ENCODE data around the gene ARIH2. TPM values are rescaled to one million over a fixed set of nuclear protein-coding genes. Genes with fewer than 3 reads are reported as not detected.

ARIH2 gene
- total RNA-seq, 4 donors from 2014 or later = 118 to 176 (median 143) TPM

DNA sequence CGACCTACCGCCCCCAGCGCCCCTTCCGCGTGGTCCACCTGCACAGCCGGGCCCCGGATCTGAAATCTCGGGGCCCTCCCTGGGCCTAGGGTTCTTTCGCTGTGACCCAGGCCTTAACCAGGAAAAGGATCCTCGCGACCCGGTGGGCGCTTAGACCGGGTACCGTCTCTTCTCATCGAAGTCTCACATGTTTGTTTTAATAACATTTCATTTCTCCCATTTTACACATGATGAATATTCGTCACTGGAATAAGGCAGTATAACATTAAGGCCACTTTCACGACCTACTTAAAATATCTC is 100.0 kb downstream of the ARIH2 start:
- Histone ChIP-seq H3K4me3 (peak overlapping the region; percentile 88 to 96 (median 90)), H3K9me3 (no peaks in the 10 kb centered on the region), H3K27ac (peak overlapping the region; percentile 78 to 87 (median 82)), H3K36me3 (peaks cover 0 to 34% of the 10 kb centered on the region in 2 donors), H3K27me3 (no peaks in the 10 kb centered on the region), H3K4me1 (peaks cover 36 to 47% of the 10 kb centered on the region in 2 donors)
- intact Hi-C loops (cut with DNase I; ENCODE audit: low total_unique reads) = no loop called here
- in situ Hi-C loops (cut with MboI; ENCODE audit: low sequenced_read_pairs in 4 of 4) = no loop called here
- DNase-seq (no peak), ATAC-seq (no peak)
- TF ChIP-seq POLR2A (IDR thresholded peaks at IDR 0.05) (no peak), CTCF (IDR thresholded peaks at IDR 0.05 in 4 of 5, conservative IDR thresholded peaks at IDR 0.05 in 1 of 5) (no peak)

GRCh38 chr3:49019941-49020329 is 101.3 kb downstream of the ARIH2 start:
- Histone ChIP-seq H3K9me3 (no peaks in the 10 kb centered on the region), H3K27me3 (no peaks in the 10 kb centered on the region), H3K4me3 (peak overlapping the region; percentile 77 to 97 (median 90)), H3K4me1 (peaks cover 37 to 51% of the 10 kb centered on the region in 2 donors), H3K36me3 (peaks cover 0 to 35% of the 10 kb centered on the region in 2 donors), H3K27ac (peak overlapping the region; percentile 97 to 100 (median 98))
- in situ Hi-C loops (cut with MboI; ENCODE audit: low sequenced_read_pairs in 4 of 4) = no loop called here
- no peak for DNase-seq
- TF ChIP-seq CTCF (IDR thresholded peaks at IDR 0.05 in 4 of 5, conservative IDR thresholded peaks at IDR 0.05 in 1 of 5) (no peak), POLR2A (IDR thresholded peaks at IDR 0.05) (no peak)
- no peak for ATAC-seq
- intact Hi-C loops (cut with DNase I; ENCODE audit: low total_unique reads) = loop anchor here (5.0 kb wide), 2 partner anchors 112 to 652 kb away; partner anchors contain the start of genes APEH and LAMB2

- peak overlapping the region; percentile 77 to 97 (median 90) for H3K4me3 ChIP-seq
- in situ Hi-C loops (cut with MboI; ENCODE audit: low sequenced_read_pairs in 4 of 4) (no loop called here), intact Hi-C loops (cut with DNase I; ENCODE audit: low total_unique reads) (loop anchor here (1.0 to 5.0 kb wide), 4 partner anchors 13 to 652 kb away; partner anchors contain the start of genes APEH, LAMB2, QRICH1 and WDR6)
- peaks cover 42 to 51% of the 10 kb centered on the region in 2 donors for H3K4me1 ChIP-seq
- TF ChIP-seq POLR2A (IDR thresholded peaks at IDR 0.05) = no peak
- no peak for TF ChIP-seq CTCF (IDR thresholded peaks at IDR 0.05 in 4 of 5, conservative IDR thresholded peaks at IDR 0.05 in 1 of 5)
- H3K27me3 ChIP-seq = no peaks in the 10 kb centered on the region
- ATAC-seq (peak; percentile 3 to 5), DNase-seq (peak in 1 of 2 donors; percentile 35)
- peak overlapping the region; percentile 97 to 100 (median 98) for H3K27ac ChIP-seq
- H3K36me3 ChIP-seq = peaks cover 0 to 35% of the 10 kb centered on the region in 2 donors
- no peaks in the 10 kb centered on the region for H3K9me3 ChIP-seq
These were observed 101.9 kb downstream of the ARIH2 start for GRCh38 chr3:49020330-49021212.

DNA sequence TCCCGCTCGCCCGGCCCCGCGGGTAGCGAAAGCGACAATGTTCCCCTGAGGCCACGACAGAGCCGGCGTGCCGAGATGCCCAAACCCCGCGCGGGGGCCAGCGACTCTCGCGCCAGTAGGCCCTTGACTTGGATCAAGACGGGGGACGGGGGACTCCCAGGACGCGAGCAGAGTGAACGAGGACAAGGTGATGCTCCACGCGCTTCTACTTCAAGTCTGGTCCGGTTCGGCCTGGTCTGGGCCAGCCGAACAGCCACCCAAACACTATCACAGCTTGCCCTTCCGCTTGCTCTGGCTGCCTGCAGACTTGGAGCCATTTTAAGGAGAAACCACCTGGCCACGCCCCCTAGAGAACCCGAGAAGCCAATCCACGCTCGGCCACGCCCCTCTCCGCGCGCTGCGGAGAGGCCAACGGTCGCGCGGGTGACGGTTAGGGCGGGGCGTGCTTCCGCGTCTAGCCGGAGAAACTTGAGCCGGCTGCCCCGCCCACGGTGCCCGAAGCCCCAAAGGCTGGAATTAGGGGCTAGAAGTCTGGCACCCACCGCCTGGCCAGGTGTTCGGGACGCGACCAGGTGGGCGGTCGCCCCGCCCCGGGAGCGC is 102.7 kb downstream of the ARIH2 start:
- Histone ChIP-seq H3K27ac (peak overlapping the region; percentile 97 to 100 (median 98)), H3K9me3 (no peaks in the 10 kb centered on the region), H3K27me3 (no peaks in the 10 kb centered on the region), H3K4me3 (peak overlapping the region; percentile 77 to 97 (median 90)), H3K4me1 (peaks cover 42 to 51% of the 10 kb centered on the region in 2 donors), H3K36me3 (peaks cover 0 to 35% of the 10 kb centered on the region in 2 donors)
- intact Hi-C loops (cut with DNase I; ENCODE audit: low total_unique reads) (loop anchor here (1.0 to 5.0 kb wide), 4 partner anchors 14 to 651 kb away; partner anchors contain the start of genes APEH, LAMB2, QRICH1 and WDR6), in situ Hi-C loops (cut with MboI; ENCODE audit: low sequenced_read_pairs in 4 of 4) (no loop called here)
- TF ChIP-seq CTCF (IDR thresholded peaks at IDR 0.05 in 4 of 5, conservative IDR thresholded peaks at IDR 0.05 in 1 of 5) (no peak), POLR2A (IDR thresholded peaks at IDR 0.05) (peak; percentile 93 to 99)
- ATAC-seq (peak; percentile 79 to 83), DNase-seq (peak; percentile 98)

Data from gastrocnemius medialis (tissue), 4 donors.